Gastroesophageal sphincter (tissue), 3 donors: ENCODE measurements around the gene PFKL.

Experiments
- EP300 ChIP-seq: sonication (generic); formaldehyde crosslinking; IDR thresholded peaks from one replicate; pipeline ENCODE4 v1.6.1; 2017; ENCODE audit warnings: antibody characterized with exemption, mild to moderate bottlenecking
- POLR2A ChIP-seq, 2 donors: fragments of 450-650 bp; IDR thresholded peaks; one replicate each; pipeline ENCODE4 v1.6.1; 2017; ENCODE audit warnings: antibody characterized with exemption in 2 of 2, mild to moderate bottlenecking in 2 of 2, moderate library complexity in 1 of 2
- POLR2AphosphoS5 ChIP-seq: sonication (generic); formaldehyde crosslinking; IDR thresholded peaks from one replicate; pipeline ENCODE4 v1.6.1; 2017; ENCODE audit warnings: antibody characterized with exemption
- TF ChIP-seq, protein P1 (sequence below), 4 experiments: fragments of 200-600 bp in 2 of 4; fragments of 450-650 bp in 2 of 4; sonication (generic) in 1 of 4; IDR thresholded peaks; one replicate each; pipeline ENCODE4 v1.5.1; 2017 to 2019; ENCODE audit warnings: antibody characterized with exemption in 4 of 4, mild to moderate bottlenecking in 2 of 4, moderate library complexity in 2 of 4

DNA sequence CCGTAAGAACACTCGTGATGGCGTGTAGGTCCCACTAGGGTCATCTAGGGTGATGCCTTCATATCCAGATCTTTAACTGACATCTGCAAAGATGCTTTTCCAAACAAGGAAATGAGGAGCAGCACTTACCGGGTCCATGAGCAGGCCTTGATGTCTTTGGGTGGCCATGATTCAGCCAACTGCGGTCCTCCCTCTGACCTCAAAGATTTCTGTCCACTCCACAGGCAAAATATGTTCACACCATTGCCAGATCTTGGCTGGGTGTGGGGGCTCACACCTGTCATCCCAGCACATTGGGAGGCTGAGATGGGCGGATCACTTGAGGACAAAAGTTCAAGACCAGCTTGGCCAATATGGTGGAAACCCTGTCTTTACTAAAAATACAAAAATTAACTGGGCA lies 71.7 kb downstream of the PFKL start:
- TF ChIP-seq EP300 (no peak), POLR2A (IDR thresholded peaks at IDR 0.05) (no peak), POLR2AphosphoS5 (no peak)
- TF ChIP-seq, protein P1, sequence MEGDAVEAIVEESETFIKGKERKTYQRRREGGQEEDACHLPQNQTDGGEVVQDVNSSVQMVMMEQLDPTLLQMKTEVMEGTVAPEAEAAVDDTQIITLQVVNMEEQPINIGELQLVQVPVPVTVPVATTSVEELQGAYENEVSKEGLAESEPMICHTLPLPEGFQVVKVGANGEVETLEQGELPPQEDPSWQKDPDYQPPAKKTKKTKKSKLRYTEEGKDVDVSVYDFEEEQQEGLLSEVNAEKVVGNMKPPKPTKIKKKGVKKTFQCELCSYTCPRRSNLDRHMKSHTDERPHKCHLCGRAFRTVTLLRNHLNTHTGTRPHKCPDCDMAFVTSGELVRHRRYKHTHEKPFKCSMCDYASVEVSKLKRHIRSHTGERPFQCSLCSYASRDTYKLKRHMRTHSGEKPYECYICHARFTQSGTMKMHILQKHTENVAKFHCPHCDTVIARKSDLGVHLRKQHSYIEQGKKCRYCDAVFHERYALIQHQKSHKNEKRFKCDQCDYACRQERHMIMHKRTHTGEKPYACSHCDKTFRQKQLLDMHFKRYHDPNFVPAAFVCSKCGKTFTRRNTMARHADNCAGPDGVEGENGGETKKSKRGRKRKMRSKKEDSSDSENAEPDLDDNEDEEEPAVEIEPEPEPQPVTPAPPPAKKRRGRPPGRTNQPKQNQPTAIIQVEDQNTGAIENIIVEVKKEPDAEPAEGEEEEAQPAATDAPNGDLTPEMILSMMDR (IDR thresholded peaks at IDR 0.05): no peak
